Adipocyte (in vitro differentiated cells): Measurements from ENCODE around the gene ABCF1.
"Not testable (repeated sequence)": the region's sequence is repeated elsewhere in the genome, so short reads cannot be mapped to it uniquely, and the experiment has no call there.

Experiments used
- DNase-seq: peaks from one replicate; pipeline ENCODE4 v3.0.0-alpha.2; 2015; ENCODE audit warnings: low read depth
- H3K27me3 ChIP-seq: replicated peaks from 2 replicates; pipeline ENCODE4 v1.7.0; 2013; ENCODE audit warnings: mild to moderate bottlenecking, low read length, moderate library complexity; ENCODE audit not compliant: control insufficient read depth, insufficient read depth
- H3K36me3 ChIP-seq: 2 replicates; pipeline ENCODE4 v1.7.0; 2013; ENCODE audit warnings: low read length, mild to moderate bottlenecking, moderate library complexity; ENCODE audit not compliant: control insufficient read depth, insufficient read depth, severe bottlenecking
- H3K4me1 ChIP-seq: 2 replicates; pipeline ENCODE4 v1.7.0; 2013; ENCODE audit warnings: mild to moderate bottlenecking, low read length, moderate library complexity; ENCODE audit not compliant: control insufficient read depth, insufficient read depth
- H3K4me3 ChIP-seq: 2 replicates; pipeline ENCODE4 v1.7.0; 2013; ENCODE audit warnings: mild to moderate bottlenecking, low read length, moderate library complexity
- H3K9ac ChIP-seq: 2 replicates; pipeline ENCODE4 v1.7.0; 2013; ENCODE audit warnings: mild to moderate bottlenecking, low read length, moderate library complexity
- H3K9me3 ChIP-seq: 2 replicates; pipeline ENCODE4 v1.7.0; 2013; ENCODE audit warnings: mild to moderate bottlenecking, low read length, moderate library complexity; ENCODE audit not compliant: control insufficient read depth

Gene ABCF1

DNA sequence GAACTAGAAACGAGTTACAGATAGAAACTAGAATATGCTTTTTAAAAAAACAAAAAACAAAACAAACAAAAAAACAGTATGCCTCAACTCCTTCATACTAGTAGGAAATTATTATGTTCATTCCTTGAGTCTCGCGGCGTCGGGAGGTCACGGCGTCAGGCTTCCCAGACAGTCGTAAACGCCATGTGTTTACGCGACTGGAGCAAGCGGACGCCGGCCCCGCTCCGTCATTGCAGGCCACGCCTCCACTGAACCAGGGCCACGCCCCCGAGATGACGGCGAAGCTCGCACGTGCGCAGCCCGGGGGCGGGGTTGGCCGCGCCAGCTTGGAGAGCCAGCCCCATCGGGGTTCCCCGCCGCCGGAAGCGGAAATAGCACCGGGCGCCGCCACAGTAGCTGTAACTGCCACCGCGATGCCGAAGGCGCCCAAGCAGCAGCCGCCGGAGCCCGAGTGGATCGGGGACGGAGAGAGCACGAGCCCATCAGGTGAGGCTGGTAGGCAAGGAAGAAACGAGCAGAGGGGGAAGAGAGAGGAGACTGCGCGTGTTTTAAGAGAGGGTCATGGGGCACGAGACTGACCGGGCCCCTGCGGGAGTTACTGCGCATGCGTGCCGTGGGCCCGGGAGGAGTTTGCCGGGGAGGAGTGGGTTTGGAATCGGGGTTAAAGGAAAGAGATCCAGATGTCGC is at the start of gene ABCF1:
Gene ABCF1, plus strand, starts transcription at position 368 of the 687 bp plus-strand sequence. Its CDS starts 46 bp downstream, at position 414.
- Histone ChIP-seq H3K9ac (peak within 1 kb of the TSS; percentile 93), H3K4me1 (peaks cover 27% of the 10 kb centered on the region), H3K4me3 (peak within 1 kb of the TSS; percentile 94), H3K9me3 (no peaks in the 10 kb centered on the region), H3K27me3 (no peaks in the 10 kb centered on the region), H3K36me3 (no peaks in the 10 kb centered on the region)
- peak; percentile 99 for DNase-seq

DNA sequence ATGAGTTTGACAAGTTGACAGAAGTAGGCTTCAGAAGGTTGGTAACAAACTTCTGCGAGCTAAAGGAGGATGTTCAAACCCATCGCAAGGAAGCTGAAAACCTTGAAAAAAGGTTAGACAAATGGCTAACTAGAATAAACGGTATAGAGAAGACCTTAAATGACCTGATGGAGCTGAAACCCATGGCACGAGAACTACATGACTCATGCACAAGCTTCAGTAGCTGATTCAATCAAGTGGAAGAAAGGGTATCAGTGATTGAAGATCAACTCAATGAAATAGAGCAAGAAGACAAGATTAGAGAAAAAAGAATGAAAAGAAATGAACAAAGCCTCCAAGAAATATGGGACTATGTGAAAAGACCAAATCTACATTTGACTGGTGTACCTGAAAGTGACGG is 49.3 kb upstream of the ABCF1 start:
- H3K4me3 ChIP-seq, H3K36me3 ChIP-seq, H3K9ac ChIP-seq, H3K9me3 ChIP-seq, DNase-seq, H3K27me3 ChIP-seq, H3K4me1 ChIP-seq: not testable (repeated sequence)

DNA sequence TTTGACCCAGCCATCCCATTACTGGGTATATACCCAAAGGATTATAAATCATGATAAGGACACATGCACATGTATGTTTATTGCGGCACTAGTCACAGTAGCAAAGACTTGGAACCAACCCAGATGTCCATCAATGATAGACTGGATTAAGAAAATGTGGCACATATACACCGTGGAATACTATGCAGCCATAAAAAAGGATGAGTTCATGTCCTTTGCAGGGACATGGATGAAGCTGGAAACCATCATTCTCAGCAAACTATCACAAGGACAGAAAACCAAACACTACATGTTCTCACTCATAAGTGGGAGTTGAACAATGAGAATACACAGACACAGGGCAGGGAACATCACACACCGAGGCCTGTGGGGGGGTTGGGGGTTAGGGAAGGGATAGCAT is 44.8 kb upstream of the ABCF1 start:
- H3K9me3 ChIP-seq, H3K36me3 ChIP-seq, DNase-seq, H3K27me3 ChIP-seq, H3K9ac ChIP-seq, H3K4me3 ChIP-seq: not testable (repeated sequence)
- H3K4me1 ChIP-seq: peaks cover 26% of the 10 kb centered on the region

DNA sequence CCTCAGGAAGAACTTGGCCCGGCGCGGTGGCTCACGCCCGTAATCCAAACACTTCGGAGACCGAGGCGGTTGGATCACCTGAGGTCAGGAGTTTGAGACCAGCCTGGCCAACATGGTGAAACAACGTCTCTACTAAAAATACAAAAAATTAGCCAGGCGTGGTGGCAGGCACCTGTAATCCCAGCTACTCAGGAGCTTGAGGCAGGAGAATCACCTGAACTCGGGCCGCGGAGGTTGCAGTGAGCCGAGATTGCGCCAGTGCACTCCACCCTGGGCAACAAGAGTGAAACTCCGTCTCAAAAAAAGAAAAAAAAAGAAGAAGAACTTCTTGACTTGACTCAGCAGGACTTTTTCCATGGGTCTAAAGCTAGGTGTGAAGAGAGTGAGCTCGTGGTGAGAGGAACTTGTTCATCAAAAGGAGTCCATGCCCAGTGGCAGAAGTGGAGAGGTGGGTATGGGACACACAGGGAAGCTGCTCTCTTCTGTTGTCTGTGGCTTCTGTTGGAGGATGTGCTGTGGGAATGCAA is 41.8 kb upstream of the ABCF1 start:
- not testable (repeated sequence) for H3K4me3 ChIP-seq, H3K9ac ChIP-seq, H3K9me3 ChIP-seq, H3K36me3 ChIP-seq, DNase-seq, H3K27me3 ChIP-seq
- peaks cover 29% of the 10 kb centered on the region for H3K4me1 ChIP-seq

DNA sequence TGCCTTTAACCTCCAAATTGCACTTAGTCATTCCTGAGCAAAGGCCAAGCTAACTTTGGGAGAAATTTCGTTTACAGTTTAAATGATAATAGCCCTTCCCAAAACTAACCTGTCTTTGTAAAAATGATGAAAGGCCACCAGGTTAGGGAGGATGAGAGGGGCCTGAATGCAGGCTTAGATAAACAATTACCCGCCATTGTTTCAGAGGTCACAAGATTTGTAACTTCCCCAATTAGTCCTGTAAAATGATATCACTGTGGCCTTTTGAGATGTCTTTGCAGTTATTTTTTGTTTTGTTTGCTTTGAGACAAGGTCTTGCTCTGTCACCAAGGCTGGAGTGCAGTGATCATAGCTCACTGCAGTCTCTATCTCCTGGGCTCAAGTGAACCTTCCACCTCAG is 41.2 kb upstream of the ABCF1 start:
- Histone ChIP-seq H3K36me3 (no peaks in the 10 kb centered on the region), H3K27me3 (no peaks in the 10 kb centered on the region), H3K4me3 (no peak overlapping the region), H3K4me1 (peaks cover 29% of the 10 kb centered on the region), H3K9me3 (no peaks in the 10 kb centered on the region), H3K9ac (no peak overlapping the region)
- DNase-seq: no peak

DNA sequence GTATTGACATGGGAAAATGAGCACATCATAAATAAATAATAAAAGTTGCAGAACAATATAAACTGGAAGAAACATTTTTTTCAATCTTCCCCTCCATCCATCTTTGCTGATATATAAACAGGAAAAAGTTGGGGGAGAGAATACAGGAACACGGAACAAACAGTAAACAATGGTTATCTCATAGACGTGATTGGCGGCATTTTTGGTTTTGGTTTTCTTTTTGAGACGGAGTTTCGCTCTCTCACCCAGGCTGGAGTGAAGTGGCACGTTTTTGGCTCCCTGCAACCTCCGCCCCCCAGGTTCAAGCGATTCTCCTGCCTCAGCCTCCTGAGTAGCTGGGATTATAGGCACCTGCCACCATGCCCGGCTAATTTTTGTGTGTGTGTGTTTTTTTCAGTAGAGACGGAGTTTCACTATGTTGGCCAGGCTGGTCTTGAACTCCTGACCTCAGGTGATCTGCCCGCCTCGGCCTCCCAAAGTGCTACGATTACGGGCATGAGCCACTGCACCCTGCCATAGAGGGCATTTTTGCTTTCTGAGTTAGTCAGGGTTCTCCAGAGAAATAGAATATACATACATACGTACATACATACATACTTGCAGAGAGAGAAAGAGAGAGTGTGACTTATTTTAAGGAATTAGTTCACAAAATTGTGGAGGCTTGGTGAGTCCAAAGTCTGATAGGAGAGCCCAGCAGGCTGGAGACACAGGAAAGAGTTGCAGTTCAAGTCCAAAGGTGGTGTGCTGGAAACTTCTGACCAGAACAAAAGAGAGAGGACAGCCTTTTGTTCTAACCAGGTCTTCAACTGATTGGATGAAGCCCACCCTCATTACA is 37.6 kb upstream of the ABCF1 start:
- Histone ChIP-seq H3K4me3 (no peak overlapping the region), H3K9ac (no peak overlapping the region), H3K9me3 (no peaks in the 10 kb centered on the region), H3K4me1 (peaks cover 20% of the 10 kb centered on the region), H3K36me3 (no peaks in the 10 kb centered on the region), H3K27me3 (no peaks in the 10 kb centered on the region)
- DNase-seq: no peak

DNA sequence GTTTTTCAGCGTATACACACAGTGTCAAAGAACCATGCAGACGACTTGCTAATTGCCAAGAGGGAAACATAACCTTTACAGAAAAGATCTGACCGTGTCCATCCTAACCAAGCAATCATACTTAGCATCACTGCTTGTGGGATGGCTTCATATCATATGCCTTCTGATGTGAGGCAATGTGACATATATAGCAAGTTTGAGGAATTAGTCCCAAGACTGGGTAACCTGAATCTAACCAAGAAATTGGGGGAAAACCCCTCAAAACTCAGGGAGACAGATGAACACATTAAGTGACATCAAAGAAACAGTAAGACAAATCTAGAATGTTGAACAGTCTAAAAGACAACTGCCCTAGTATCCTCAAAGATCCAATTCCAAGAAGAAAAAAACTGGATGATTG is 33.3 kb upstream of the ABCF1 start:
- no peak overlapping the region for H3K4me3 ChIP-seq
- H3K9ac ChIP-seq: no peak overlapping the region
- no peaks in the 10 kb centered on the region for H3K4me1 ChIP-seq
- no peaks in the 10 kb centered on the region for H3K27me3 ChIP-seq
- DNase-seq: no peak
- H3K9me3 ChIP-seq: no peaks in the 10 kb centered on the region
- no peaks in the 10 kb centered on the region for H3K36me3 ChIP-seq

DNA sequence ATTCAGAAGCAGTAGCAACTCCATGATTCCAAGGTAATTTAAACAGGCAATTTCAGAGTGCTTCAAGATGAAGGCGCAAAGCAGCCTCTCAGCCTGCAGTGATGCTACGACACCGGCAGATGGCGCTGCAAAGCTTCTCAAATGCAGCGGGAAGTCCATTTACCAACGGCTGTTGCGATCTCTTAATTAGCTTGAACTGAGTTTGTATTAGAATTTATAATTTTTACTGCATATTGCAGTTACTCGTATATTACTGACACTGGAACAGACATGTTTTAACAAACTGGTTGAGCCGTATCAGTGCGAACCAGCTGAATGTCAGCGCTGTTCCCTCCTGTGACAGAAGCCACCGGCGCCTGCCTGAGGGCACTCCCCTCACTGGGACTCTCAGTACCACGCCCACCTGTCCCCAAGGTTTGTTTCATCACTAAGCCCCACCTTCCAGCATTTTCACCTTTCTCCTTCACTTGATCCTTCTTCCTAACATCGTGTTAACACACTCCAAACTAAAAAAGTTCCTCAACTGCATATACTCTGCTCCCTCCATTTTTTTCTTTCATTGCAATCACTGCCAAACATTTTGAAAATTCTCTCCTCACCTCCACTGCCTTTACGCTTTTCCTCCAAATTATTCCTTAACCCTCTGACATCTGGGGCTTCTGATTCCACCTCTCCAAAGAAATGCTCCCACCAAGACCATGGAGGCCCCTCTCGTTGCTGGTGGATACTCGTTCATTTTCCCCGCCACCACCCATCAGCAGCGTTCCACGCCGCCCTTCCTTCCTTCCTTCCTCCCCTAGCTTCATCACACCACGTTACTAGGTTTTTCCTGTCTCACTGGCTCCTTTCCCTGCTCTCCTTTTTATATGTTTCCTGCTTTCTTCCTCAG is 29.5 kb upstream of the ABCF1 start:
- H3K4me3 ChIP-seq: peak overlapping the region; percentile 72
- no peaks in the 10 kb centered on the region for H3K9me3 ChIP-seq
- H3K36me3 ChIP-seq: peaks cover 17% of the 10 kb centered on the region
- DNase-seq: peak; percentile 93
- peak overlapping the region; percentile 5 for H3K9ac ChIP-seq
- H3K27me3 ChIP-seq: no peaks in the 10 kb centered on the region
- H3K4me1 ChIP-seq: peaks cover 3% of the 10 kb centered on the region

DNA sequence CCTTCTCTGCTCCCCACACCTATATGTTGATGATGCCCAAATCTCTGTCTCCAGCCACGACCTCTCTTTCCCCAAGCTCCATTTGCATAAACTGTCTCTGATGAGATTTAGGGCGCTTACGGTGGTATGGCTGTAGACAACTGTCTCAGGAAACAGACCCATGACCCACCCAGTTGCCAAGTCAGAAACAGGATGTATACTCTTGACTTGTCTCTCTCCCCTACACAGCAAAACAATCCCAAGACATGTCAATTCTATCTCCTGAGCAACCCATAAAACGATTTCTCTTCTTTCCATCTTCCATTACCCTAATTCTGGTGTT is 28.9 kb upstream of the ABCF1 start:
- no peaks in the 10 kb centered on the region for H3K9me3 ChIP-seq
- no peak for DNase-seq
- H3K9ac ChIP-seq: no peak overlapping the region
- H3K27me3 ChIP-seq: no peaks in the 10 kb centered on the region
- H3K4me1 ChIP-seq: peaks cover 3% of the 10 kb centered on the region
- peaks cover 23% of the 10 kb centered on the region for H3K36me3 ChIP-seq
- no peak overlapping the region for H3K4me3 ChIP-seq

DNA sequence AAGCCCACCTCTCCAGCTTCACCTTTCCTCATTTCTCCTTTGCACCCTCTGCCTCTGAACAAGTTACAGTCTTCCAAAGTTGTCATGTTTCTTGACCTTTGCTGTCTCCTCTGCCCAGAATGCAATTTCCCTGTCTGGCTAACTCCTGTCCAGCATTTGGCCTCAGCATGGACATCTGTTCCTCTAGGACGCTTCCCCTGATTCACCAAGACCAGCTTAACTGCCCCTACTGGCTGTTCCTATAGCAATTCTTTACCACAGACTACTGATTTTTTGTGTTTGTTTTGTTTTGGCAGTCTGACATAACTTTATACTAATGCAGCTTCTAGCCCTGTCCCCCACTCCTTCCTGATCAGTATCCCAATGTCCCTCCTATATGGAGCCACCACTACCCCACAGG is 28.3 kb upstream of the ABCF1 start:
- H3K27me3 ChIP-seq: no peaks in the 10 kb centered on the region
- DNase-seq: no peak
- no peaks in the 10 kb centered on the region for H3K9me3 ChIP-seq

DNA sequence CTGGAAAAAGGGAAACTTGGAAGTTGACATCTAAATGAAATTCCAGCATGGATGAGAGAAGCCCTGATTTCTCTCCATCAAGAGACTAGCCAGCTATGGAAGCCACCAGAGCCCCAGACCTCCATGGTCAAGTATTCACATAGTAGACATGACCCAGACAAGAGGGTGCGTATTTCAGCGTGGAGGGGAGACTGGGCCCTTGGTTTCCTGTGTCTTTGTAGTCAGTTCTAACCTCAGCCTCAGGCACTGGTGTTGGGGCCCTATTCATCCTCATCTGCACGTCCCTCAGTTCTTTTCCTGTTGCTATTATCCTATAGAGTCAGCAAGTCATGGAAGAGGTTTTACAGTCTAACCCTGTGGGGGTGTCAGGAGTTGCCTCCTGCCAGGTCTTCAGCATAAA is 27.4 kb upstream of the ABCF1 start:
- no peak overlapping the region for H3K9ac ChIP-seq
- H3K36me3 ChIP-seq: peaks cover 25% of the 10 kb centered on the region
- H3K4me3 ChIP-seq: no peak overlapping the region
- no peak for DNase-seq
- H3K27me3 ChIP-seq: no peaks in the 10 kb centered on the region
- H3K4me1 ChIP-seq: peaks cover 12% of the 10 kb centered on the region
- H3K9me3 ChIP-seq: no peaks in the 10 kb centered on the region

More for the DNA sequence above, 28.3 kb upstream of the ABCF1 start:
- Histone ChIP-seq H3K4me3 (no peak overlapping the region), H3K4me1 (peaks cover 3% of the 10 kb centered on the region), H3K36me3 (peaks cover 25% of the 10 kb centered on the region), H3K9ac (no peak overlapping the region)
